NCI-H2196 (cell line): Measurements from ENCODE around the gene MOCS2.

Experiments used
- DNase-seq: peaks from one replicate; lab custom pipeline; 2025; ENCODE audit not compliant: unreplicated experiment; lab: John Stamatoyannopoulos, UW

MOCS2 gene

DNA sequence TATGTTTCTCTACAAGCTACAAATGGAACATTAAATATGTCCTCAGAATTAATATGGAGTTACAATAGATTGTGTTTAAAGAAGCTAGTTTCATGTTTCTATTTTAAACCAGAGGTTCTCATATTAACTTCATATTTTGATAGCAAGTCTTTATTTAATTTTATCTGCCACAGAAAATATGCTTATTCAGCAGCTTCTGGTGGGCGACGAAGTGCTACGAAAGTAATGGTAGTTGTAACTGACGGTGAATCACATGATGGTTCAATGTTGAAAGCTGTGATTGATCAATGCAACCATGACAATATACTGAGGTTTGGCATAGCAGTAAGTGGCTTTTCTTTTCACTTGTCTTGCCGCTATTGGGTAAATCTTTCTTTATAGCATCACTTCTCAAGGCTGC, 54.2 kb downstream of the MOCS2 start:
- no peak for DNase-seq

- DNase-seq, result no peak
Measured at GRCh38 chr5:53053364-53053763, 56.2 kb downstream of the MOCS2 start.

DNA sequence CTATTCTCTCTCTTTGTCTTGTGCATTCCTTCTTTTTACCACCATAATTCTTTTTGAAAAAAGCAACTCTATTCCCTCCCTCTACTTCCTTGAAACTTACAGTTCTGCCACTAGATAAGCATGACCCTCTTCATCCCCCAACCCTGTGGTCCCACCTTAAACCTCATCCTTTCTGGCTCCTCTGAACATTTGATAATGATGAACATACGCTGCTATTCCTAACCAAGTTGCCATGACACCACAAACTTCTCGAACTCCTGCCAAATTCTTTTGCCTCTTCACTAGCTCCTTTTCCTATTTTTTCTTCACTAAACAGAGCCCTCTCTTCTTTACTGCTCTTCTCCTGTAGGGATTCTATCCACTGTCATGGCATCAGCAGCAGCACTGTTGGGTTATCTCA, 57.1 kb downstream of the MOCS2 start:
- DNase-seq, result no peak

- no peak for DNase-seq
Measured at GRCh38 chr5:53048248-53048647, 61.3 kb downstream of the MOCS2 start.
